Activated CD4-positive, alpha-beta T cell treated with anti-CD3 and anti-CD28 coated beads, Interleukin-2, amount 50 U/mL, for 16 hours (primary cell): ENCODE results near the gene TNFRSF8.

Source experiments
- DNase-seq: peaks from one replicate; pipeline ENCODE4 v3.0.0-alpha.2; 2020

The TNFRSF8 gene

DNA sequence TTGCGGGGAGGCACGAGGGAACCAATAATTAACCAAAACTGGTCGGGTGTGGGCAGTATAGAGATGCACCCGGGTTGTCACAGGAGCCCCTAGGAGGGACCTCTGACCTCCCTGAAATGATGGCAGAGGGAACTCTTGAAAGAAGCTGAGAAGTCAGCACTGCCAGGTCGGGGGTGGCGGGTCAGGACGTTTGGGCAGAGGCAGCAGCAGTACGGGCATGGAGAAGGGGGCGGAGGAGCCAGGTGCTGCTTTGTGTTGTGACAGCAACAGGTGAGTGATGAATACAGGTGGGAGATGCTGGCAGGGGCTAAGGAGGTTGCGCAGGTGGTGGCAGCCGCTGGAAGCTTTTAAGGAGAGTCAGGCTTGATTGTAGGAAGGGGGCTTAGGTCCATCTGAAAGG, 115.4 kb downstream of the TNFRSF8 start:
- DNase-seq, result no peak

DNA sequence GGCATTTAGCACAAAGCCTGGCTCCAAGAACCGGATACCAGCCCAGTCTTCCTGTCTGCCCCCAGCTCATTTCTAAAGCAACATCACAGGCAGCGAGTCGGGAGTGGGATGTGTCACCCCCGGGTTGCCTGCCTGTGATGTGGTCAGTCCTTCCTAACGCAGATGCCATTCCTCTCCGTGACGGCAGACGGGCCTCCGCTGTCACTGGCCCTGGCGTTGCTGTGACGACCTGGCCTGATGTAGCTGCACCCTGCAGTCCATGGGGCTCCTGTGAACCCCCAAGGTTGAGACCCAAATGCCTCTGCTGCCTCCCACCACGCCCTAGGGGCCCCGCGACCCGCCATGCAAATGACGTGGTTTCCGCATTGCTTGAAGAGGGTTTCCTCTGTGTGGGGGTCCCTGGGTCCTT, 116.0 kb downstream of the TNFRSF8 start:
- DNase-seq, result peak; percentile 91

DNA sequence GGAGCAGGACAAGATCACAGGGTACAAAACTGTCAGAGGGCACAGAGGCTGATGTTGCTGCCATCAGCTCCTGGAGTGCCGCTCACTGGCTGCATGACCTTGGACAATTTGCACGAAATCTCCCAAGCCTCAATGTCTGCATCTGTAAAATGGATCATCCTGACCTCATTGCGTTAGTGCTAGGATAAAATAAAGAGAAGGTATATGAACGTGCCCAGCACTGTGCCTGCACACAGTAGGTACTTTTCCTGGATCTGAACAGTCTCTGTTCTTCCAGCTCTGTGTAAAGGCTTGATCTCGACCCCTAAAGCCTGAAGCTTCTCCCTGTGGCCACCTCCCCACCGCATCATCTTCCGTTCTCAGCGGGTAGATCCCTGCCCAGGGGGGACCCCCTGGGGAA, 116.6 kb downstream of the TNFRSF8 start:
- no peak for DNase-seq

DNA sequence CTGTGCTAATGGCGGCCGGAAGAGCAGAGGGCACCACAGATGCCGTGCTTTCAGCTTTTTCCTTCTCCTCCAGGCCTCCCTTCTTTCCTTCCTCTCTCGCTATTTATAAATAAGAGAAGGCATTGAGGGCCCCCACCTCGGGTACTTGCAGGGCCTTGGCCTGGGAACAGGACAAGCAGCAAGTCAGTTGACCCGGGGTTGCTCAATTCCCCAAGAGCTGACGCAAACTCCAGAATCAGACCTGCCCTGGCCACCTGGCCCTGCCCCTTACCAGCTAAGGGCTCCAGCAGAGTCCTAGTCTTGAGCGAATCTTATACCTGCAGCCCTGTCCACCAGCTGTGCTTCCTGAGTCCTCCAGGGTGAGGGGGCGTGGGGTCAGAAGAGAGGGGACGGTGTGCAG, 117.2 kb downstream of the TNFRSF8 start:
- no peak for DNase-seq

DNA sequence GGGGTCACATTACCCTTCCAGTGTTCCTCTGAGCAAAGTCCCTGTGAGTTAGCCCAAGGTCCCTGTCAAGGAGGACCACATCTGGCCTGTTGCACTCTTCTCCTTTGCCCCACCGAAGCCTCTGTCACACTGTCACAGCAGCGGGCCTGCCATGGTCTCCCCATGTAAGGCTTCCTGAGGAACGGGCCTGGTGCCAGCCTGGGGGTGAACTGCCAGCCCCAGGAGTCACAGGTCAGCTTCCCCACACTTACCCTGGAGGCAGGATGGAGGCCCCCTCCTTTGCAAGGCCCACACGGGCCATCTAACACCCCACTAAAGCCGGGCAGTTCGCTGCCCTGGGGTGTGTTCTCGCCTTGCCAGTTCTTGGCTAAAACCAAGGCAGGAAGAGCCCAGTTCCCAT, 117.8 kb downstream of the TNFRSF8 start:
- DNase-seq, result no peak

DNA sequence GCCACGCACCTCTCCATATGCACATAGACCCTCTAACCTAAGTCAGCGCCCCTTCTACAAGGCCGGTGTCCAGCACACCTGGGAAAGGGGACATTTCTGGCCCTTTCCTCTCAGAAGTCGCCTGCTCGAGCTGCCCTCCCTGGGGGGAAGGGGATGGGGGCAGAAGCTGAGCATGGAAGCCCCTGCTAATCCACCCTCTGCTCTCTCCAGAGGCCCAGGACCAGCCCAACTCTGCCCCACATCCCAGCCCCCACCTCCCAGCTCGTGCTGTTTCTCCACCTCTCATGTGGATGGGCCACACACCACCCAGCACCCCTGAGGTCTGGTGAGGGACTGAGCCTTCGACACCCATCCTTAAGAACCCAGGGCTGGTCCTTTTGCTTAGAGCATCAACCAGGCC, 118.5 kb downstream of the TNFRSF8 start:
- DNase-seq, result no peak

DNA sequence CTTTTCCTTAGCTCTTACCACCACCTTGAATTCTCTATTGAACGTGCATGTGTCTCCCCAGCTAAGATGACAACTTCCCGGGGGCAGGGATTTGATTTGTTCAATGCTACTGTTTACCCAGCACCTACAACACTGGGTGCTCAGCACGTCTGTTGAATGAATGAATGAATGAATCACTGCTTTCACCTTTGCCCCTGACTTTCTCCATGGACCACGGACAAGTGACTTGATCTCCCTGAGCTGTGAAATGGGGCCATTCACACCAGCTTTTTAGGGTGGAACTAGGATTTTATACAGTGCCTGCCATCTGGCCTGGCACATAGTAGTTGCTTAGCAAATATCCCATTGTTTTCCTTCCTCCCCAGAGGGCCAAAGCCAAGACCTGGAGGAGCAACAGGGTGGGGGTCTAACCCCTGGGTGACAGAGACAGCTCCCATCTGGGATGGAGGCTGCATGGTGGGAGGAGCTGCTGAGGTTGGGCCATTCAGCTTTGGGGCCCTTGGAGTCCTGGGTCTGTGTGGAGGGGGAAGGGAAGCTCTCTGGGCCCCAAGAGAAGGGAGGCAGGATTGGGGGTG, 119.4 kb downstream of the TNFRSF8 start:
- DNase-seq, result no peak

DNA sequence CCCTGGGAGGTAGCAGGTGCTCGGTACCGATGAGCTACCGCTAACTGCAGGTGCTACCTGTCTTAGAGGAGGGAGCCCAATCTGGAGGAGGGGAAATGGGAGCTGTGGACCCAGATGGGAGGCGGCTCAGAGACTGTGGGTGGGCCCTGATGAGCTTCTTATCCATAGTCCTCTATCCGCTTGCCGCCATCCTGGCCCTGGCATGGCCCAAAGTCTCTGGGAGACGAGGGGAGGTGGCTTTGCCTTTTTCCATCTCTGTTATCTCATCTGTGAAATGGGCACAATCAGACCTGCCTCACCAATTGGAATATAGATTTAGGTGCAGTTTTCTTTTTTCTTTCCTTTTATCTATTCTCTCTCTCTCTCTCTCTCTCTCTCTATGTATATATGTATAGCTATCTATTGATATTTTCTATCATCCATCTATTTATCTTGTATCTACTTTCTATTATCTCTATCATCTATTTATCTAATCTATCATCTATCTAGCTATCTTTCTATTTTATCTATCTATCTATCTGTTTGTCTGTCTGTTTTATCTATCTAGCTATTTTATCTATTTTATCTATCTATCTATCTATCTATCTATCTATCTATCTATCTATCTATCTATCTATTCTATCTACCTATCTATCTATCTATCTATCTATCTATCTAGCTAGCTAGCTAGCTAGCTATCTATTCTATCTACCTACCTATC, 120.1 kb downstream of the TNFRSF8 start:
- no peak for DNase-seq

DNA sequence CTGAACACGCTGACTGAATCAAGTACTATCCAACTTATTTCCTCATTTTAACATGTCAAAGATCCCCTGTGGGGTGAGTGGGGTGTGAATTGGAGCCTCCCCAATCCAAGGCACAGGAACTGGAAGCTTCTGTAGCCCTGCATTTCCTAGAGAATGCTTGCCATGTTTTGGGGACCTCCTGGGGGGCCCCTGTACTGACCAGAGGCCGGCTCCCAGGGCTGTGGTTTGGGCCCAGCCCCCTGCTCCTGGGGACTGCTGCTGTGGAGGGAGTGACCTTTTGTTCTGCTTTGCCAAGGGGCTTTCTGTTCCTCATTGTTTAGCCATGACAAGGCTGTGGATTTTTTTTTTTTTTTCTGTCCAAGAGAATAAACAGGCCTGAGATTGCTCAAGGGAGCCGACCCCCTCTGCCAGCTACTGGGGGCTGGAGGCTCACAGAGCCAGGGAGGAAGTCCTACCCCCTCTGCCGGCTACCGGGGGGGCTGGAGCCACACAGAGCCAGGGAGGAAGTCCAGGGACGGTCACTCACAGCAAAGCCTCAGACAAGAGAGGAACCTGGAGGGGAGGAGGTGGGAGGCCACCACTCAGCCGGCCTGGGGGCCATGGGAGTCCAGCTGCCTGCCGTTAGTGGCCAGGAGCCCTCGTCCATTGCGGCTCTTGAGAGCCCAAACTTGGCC, 121.0 kb downstream of the TNFRSF8 start:
- no peak for DNase-seq

DNA sequence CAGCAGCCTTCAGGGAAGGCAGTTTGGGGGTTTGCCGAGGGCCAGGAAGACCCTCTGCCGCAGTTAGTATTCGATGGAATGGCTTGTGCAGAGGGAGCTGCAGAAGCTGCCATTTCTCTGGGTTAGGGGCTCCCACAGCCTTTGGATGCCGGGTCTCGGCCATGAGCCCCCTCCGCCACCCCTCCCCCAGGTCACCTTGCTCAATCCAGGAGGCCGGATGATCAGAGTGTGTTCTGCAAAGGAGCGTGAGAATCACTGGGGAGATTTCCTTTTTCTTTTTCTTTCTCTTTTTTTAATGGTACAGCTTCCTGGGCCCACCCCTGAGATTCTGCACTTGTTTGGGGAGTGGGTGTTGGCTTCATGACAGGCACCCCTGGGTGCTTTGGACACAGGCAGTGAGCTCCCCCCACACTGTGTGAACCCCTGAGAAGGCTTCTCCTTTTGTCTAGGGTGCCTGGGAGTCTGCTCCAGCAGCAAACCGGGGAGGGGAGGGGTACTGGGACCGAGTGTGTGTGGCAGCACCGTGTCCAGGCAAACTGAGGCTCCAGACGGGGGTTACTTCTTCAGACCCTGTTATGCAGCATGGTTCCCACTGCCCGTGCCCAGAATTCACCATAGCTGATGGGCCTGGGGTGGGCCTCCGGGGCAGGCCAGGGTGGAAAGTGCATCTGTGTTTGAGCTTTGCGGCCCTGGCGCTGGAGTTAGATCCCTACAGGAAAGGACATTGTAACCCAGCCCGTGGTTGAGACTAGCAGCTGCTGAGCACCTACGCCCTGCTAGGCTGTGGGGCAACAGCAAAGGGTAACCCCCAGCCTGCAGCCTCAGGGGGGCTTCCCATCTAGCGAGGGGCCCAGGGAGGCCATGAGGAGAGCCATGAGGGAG, 122.2 kb downstream of the TNFRSF8 start:
- no peak for DNase-seq

DNA sequence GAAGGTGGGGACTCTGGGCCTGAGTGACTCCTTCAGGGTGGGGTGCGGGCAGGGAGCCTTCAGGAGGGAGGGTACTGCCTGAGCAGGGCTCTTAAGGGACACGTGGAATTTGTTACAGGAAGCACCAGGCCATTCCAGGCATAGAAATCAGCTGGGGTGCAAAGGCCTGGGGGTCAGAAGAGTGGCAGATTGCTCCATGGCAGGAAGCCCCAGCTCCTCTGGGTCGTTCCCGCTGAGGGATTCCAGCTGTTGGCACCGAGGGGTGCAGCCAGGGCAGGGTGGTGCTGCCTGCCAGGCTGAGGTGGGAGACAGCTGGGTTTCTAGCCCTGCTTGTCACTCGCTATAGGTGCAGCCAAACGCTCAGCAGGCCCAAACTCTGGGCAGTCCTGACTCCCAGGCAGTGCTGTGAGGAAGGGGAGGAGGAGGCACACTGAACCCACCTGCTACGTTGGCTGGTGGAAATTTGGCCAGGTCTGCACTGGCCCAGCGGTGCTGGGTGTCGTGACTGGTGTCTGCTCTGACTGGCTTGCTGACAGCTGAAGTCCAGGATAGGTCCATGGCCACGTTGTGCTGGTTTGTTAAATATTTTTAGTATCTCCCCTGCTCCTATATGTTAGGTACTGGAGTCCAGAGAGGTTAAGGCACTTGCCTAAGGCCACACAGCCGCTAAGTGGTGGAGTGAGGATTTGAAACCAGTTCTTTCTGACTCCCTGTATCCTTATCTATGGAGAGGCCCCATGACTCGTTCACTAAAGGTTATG, 123.0 kb downstream of the TNFRSF8 start:
- no peak for DNase-seq

DNA sequence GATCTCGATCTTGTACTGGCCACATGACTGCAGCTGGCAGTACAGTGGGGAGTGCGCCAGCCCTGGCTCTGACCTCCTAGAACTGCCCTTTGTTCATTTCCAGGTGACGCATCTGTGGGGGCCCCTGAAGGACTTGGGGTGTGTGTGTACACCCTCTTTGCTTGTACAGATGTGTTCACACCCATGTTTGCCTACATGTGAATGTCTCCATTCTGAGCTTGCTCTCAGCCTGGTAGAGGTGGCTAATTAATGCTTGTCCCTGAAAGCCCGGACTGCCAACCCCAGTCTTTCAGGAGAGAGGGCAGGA, 123.5 kb downstream of the TNFRSF8 start:
- no peak for DNase-seq

DNA sequence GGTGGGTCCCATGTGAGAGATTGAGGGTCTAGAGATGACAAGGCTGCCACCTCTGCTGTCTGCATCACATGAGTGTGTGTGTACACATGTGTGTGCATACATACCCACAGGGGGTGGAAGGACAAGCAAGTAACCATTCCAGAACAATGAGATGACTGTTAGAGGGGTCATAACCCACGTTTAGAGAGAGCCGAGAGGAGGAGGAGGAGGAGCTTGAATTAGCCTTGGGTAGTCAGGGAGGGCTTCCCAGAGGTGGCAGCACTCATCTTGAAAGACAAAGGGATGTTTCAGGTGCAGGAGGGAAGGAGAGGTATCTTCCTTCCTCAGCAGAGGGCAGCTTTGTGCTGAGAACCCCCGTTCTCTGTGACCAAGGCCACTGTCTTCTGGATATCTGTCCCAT, 125.0 kb downstream of the TNFRSF8 start:
- no peak for DNase-seq

DNA sequence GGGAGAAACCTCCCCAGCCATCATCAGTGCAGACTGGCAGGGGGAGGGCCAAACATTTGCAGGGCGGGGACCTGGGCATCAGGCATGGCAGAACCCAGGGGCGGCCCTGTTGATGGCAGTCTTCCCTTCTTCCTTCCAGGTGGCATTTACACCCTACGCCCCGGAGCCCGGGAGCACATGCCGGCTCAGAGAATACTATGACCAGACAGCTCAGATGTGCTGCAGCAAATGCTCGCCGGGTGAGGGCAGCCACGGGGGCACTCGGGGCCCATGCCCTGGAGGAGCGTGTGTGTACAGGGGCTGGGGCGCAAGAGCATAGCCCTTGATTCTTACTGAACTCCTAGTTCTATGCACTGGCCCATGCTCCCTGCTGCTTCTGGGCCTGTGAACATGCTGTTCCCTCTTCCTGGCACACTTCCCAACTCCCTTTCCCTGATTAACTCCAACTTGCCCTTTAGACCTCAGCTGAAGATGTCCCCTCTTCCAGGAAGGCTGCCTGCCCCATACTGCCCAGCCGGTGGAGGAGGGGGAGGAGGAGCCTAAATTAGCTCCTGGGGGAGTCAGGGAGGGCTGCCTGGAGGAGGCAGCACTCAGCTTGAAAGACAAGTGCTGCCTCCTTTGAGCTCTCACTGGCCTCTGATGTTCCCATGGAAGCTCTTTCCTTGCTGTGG, 125.7 kb downstream of the TNFRSF8 start:
- DNase-seq, result no peak

DNA sequence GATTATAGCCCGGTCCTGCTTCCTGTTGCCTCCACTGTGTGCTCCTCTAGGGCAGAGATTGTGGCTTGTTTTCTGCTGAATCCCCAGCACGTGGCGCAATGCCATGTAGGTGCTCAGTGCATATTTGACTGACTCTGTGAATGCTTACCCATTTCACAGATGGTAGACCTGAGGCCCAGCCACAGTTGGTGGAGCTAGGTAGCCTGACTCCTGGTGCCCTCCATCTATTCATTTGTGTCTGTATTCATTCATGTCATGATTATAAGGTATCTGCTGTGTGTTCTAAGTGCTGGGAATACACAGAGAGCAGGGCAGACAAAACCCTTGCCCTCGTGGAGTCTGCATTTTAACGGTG, 126.2 kb downstream of the TNFRSF8 start:
- no peak for DNase-seq

DNA sequence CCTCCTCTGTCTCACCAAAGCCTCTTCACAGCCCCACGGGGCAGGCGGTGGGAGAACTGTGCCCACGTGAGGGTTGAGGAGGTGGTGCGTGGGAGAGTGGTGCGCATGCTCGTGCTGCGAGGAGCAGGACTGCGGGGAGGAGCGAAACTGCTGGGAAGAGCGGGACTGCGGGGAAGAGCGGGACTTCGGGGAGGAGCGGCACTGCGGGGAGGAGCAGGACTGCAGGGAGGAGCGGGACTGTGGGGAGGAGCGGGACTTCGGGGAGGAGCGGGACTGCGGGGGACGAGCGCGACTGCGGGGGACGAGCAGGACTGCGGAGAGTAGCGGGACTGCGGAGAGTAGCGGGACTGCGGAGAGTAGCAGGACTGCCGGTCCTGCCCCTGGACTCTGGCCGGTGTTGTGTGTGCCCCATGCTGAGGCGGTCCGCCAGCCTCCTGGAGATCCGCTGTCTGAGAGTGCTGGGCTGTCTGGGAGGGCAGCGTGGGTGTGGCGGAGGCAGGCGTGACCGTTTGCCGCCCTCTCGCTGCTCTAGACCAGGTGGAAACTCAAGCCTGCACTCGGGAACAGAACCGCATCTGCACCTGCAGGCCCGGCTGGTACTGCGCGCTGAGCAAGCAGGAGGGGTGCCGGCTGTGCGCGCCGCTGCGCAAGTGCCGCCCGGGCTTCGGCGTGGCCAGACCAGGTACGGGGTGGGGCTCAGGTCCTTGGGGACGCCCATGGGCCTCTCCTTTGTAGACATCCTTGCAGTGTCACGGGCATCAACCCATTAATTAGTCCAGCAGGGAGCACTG, 128.3 kb downstream of the TNFRSF8 start:
- DNase-seq, result no peak
